ENCODE measurements around the gene MDC1.

- TF ChIP-seq GATA2 (IDR thresholded peaks at IDR 0.05; ENCODE audit: low read depth, low read length) (no peak), GATA3 (IDR thresholded peaks at IDR 0.05; ENCODE audit: low read depth, low read length) (no peak)
Observed at GRCh38 chr6:30686908-30687658, 30.0 kb downstream of the MDC1 start.

Data from SH-SY5Y (cell line).